Fibroblast of lung (primary cell): ENCODE results near the gene SLC22A7.

Experiments used
- EZH2 ChIP-seq: IDR thresholded peaks from 2 replicates; pipeline ENCODE4 v1.5.1; 2012; ENCODE audit warnings: low read length, control low read depth, mild to moderate bottlenecking; ENCODE audit errors: missing control alignments
- TF ChIP-seq, protein P1 (sequence below), 2 donors: IDR thresholded peaks in 1 of 2; conservative IDR thresholded peaks in 1 of 2; 1 replicate in 1 of 2; 2 replicates in 1 of 2; pipeline ENCODE4 v1.5.1; 2011 to 2012; ENCODE audit warnings: low read length in 2 of 2, control low read depth in 1 of 2, inconsistent platforms in 1 of 2, low read depth in 1 of 2, mild to moderate bottlenecking in 1 of 2

DNA sequence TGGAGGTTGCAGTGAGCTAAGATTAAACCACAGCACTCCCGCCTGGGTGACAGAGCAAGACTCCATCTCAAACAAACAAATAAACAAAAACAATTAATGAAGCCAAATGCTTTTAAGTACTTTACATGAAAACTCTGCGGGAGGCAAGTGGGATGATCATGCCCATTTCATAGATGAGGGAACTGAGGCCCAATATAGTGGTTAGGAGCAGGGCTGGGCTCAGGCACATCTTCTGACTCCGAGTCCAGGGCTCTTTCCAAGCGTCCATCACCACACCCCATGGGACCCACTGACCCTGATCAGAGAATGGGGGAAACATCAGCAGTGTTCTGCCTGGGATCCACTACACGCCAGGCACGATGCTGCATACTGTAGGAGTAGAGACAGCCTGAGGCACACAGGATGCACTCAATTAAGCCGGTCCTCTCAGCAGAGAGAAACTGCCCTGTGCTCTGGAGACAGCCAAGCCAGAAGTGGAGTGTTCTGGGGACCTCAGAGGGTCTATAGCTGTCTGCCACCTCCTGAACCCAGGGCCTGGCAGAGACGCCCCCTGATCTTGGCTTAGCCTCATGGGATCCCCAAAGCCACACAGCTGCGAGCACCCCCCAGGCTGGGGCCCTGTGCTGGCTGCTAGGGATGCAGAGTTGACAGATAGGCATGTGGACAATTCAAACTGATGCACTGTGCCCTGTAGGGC lies 41.2 kb upstream of the SLC22A7 start:
- TF ChIP-seq, protein P1, sequence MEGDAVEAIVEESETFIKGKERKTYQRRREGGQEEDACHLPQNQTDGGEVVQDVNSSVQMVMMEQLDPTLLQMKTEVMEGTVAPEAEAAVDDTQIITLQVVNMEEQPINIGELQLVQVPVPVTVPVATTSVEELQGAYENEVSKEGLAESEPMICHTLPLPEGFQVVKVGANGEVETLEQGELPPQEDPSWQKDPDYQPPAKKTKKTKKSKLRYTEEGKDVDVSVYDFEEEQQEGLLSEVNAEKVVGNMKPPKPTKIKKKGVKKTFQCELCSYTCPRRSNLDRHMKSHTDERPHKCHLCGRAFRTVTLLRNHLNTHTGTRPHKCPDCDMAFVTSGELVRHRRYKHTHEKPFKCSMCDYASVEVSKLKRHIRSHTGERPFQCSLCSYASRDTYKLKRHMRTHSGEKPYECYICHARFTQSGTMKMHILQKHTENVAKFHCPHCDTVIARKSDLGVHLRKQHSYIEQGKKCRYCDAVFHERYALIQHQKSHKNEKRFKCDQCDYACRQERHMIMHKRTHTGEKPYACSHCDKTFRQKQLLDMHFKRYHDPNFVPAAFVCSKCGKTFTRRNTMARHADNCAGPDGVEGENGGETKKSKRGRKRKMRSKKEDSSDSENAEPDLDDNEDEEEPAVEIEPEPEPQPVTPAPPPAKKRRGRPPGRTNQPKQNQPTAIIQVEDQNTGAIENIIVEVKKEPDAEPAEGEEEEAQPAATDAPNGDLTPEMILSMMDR (conservative IDR thresholded peaks at IDR 0.05 in 1 of 2, IDR thresholded peaks at IDR 0.05 in 1 of 2; ENCODE audit: low read depth in 1 of 2, low read length in 2 of 2) = no peak
- TF ChIP-seq EZH2 = no peak
